Measurements from ENCODE around the gene EML3.
"Not testable (repeated sequence)": the region's sequence is repeated elsewhere in the genome, so short reads cannot be mapped to it uniquely, and the experiment has no call there.

The EML3 gene, protein sequence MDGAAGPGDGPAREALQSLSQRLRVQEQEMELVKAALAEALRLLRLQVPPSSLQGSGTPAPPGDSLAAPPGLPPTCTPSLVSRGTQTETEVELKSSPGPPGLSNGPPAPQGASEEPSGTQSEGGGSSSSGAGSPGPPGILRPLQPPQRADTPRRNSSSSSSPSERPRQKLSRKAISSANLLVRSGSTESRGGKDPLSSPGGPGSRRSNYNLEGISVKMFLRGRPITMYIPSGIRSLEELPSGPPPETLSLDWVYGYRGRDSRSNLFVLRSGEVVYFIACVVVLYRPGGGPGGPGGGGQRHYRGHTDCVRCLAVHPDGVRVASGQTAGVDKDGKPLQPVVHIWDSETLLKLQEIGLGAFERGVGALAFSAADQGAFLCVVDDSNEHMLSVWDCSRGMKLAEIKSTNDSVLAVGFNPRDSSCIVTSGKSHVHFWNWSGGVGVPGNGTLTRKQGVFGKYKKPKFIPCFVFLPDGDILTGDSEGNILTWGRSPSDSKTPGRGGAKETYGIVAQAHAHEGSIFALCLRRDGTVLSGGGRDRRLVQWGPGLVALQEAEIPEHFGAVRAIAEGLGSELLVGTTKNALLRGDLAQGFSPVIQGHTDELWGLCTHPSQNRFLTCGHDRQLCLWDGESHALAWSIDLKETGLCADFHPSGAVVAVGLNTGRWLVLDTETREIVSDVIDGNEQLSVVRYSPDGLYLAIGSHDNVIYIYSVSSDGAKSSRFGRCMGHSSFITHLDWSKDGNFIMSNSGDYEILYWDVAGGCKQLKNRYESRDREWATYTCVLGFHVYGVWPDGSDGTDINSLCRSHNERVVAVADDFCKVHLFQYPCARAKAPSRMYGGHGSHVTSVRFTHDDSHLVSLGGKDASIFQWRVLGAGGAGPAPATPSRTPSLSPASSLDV

DNA sequence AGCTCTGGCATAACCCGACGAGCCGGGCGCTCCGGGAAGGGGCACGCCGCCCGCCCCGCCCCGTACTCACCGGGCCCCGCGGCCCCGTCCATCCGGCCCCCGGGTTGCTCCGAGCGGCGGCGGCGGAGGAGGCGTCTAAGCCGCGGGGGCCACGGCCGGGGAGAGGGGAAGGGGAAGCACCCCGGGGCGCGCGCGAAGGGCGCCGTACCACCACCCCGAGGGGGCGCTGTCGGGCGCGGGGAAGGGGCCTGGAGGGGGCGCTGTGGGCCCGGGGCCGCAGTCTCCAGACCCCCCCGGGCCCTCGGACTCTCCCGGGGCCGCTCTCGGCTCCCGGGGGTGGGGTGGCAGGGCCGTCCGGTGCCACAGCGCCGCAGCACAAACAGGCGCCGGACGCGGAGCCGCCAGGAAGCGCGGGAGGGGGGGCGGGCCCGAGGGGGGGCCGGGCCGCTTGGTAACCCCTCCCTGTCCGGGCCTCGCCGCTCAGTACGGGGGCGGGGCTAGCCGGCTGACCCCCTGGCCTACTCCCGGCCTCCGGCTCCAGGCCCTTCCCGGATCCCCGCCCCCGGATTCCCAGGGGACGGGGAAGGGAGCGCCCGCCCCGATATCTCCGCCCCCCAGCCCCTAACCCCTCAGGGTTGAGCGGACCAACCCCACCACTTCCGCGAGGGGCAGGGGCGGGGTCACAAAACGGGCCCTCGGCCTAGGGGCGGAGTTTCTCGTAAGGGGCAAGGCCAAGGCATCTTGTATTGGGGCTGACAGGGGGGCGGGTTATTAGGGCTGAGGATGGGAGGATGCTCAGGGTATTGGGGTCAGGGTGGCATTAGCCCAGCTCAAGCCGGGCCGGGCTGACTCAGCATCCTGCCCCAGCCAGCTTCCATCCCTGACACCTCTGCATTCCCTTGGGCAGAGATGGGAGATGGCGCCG, at the start of gene EML3, which contains the start of gene ROM1:
TSS of gene EML3 (minus strand) at position 410 of the 925 bp plus-strand sequence. CDS start at position 92, 318 bp downstream.
TSS of gene ROM1 (plus strand) at position 892 of the 925 bp plus-strand sequence. CDS start at position 917, 25 bp downstream.
- peak; percentile 81 to 84 for DNase-seq (ENCODE audit: low read depth in 2 of 2)

DNA sequence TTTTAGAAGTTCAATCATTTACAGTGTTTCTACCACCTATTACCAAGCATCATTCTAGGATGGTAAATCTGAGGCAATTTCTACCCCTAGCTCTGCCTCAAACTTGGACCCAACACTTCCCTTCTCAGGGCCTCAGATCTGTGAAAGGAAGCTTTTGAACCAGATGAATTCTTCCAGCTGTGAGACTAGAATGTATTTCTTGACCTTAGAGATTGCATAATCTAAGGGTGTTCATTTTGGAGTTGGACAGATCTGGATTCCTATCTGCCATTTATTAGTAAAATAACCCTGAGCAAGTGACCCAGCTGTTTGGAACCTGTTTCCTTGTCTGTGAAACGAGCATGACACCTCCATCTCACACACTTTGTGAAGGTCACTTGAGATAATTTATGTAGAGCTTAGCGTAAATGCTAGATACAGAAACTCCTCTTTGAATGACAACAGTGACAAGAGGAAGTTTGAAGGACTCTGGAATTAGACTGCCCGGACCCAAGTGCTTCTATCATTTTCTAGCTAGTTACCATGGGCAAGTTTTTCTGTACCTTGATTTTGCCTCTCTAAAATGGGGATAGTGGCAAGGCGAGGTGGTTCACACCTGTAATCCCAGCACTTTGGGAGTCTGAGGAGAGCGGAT, 44.3 kb upstream of the EML3 start:
- no peak for DNase-seq (ENCODE audit: low read depth in 2 of 2)

DNA sequence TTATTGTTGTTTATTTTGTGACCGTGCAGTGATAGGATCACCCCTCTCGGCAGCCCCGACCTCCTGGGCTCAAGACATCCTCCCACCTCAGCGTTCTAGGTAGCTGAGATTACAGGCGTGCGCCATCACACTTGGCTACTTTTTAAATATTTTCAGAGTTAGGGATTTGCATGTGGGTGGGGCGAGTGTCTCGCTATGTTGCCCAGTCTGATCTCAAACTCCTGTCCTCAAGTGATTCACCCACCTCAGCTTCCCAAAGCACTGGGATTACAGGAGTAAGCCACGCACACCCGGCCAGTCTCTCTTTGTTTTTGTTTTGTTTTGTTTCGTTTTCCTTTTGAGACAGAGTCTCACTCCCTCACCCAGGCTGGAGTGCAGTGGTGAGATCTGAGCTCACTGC, 41.7 kb upstream of the EML3 start:
- DNase-seq (ENCODE audit: low read depth in 2 of 2) = no peak

DNA sequence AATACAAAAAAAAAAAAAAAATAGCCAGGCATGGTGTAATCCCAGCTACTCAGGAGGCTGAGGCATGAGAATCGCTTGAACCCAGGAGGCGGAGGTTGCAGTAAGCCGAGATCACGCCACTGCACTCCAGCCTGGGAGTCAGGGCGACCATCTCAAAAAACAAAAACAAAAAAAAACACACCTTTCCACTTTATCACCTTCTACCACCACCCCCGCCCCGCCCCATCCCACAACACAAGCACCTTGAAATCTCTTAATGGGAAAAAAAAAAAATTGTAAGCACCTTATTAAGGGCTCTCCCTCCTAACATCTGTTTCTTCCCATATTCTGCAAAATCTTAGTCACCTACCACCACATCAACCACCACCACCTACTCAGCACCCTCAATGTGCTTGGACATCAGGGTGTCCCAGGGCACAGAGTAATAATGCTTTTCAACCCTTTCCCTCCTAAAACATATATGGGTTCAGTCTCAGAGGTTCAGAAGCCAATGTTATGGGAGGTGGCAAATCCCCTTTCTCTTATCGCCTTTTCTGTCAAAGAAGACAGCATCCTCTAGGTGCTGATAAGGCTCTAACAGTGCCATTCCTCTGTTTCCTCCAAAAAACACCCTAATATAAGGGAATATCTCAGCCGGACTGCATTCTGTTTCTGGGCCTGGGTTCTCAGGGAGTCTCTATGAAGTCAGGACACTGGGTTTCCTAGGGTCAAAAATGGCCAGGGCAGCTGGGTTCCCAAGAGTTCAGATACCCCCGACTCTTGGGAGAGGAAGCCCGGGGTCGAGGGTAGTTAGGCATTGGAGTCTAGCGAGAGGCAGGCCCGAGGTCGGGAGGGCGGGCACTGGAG, 39.8 kb upstream of the EML3 start:
- no peak for DNase-seq (ENCODE audit: low read depth in 2 of 2)

DNA sequence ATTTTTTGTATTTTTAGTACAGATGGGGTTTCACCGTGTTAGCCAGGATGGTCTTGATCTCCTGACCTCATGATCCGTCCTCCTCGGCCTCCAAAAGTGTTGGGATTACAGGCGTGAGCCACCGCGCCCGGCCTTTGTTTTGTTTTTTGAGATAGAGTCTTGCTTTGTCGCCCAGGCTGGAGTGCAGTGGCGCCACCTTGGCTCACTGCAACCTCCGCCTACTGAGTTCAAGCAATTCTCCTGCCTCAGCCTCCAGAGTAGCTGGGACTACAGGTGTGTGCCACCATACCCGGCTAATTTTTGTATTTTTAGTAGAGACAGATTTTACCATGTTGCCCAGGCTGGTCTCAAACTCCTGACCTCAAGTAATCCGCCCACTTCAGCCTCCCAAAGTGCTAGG, 37.7 kb upstream of the EML3 start:
- DNase-seq (ENCODE audit: low read depth in 2 of 2) = not testable (repeated sequence)

DNA sequence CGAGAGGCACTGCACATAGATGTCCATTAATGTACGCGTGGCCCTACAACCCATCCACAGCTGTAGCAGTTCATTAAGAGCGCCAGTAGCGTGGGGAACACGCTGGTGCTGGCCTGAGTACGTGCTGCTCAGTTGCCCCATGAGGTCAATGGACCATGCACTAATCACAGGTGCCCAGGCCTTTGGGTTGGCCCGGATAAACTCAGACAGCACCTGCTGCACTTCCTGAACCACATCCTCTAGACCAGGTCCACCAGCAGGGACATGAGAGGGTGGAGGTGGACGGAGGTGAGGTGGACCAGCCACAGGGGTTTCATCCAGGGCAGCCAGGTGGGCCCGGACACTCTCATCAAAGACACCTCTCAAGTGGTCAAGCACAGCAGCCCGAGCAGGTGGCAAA, 36.9 kb upstream of the EML3 start:
- no peak for DNase-seq (ENCODE audit: low read depth in 2 of 2)

DNA sequence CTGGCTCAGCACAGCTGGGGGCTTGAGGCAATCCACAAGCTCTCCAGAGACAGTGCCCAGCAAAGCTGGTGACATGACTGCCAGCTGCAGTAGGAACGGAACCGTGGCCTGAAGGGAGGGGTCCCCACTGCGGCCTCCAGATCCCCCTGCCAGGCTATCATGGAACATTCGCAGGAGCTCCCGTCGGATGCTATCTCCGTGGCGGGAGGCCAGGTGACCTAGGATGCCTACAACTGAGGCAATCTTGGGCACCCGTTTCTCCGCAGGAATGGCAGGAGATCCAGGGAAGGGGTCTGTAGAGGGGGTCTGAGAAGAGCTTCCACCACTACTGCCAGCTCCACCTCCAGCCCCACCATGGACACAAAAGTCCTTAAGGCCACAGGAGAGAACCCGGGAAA, 36.4 kb upstream of the EML3 start:
- no peak for DNase-seq (ENCODE audit: low read depth in 2 of 2)

DNA sequence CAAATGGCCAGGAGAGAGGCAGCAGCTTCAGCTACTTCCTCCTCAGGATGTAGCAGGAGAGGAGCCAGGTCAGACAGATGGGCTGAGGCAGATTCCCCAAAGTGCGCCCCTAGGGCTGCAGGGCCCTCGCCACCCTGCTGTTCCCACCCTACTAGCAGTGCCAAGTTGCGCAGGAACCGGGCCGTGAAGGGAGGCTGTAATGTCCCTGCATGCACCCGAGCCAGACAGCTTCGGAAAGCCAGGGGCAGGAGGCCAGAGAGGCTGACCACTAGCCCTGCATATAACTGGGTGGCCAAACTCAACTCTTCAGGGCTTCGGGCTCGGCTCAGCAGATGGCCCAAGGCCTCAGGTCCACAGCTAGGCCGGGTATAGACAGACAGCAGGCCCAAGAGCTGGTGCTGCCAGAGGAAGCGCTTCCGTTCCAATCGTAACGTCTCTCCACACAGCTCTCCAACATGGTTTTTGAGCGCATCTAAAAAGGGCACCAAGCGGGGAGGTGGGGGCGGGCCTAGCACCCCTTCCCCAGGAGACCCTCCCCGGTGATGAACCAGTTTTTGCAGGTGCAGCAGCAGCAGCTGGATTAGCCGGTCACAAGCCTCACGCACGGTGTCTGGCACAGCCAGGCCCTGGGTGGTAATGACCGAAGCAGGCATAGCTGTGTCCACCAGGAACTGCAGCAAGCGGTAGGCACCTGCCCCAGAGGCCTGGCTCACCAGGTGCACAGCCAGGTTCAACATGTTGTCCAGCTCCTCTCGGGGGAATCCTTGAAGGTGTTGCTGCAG, 35.8 kb upstream of the EML3 start:
- no peak for DNase-seq (ENCODE audit: low read depth in 2 of 2)

DNA sequence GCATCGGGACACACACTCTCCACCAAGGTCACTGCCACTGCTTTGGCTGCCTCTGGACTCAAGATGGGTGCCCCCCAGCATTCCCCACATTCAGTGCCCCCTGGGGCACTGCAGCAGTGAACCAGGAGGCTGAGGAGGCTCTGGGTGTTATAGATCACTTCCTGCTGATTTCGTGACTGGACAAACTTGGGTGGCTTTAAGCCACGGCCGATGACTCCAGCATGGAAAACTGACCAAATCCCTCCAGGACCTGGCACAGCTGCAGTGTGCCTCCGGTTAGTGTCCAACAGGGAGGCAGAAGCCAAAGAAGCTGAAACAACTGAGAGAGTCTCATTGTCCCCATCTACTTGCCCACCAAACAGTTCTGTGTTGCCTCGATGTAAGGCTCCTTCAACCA, 35.0 kb upstream of the EML3 start:
- no peak for DNase-seq (ENCODE audit: low read depth in 2 of 2)

DNA sequence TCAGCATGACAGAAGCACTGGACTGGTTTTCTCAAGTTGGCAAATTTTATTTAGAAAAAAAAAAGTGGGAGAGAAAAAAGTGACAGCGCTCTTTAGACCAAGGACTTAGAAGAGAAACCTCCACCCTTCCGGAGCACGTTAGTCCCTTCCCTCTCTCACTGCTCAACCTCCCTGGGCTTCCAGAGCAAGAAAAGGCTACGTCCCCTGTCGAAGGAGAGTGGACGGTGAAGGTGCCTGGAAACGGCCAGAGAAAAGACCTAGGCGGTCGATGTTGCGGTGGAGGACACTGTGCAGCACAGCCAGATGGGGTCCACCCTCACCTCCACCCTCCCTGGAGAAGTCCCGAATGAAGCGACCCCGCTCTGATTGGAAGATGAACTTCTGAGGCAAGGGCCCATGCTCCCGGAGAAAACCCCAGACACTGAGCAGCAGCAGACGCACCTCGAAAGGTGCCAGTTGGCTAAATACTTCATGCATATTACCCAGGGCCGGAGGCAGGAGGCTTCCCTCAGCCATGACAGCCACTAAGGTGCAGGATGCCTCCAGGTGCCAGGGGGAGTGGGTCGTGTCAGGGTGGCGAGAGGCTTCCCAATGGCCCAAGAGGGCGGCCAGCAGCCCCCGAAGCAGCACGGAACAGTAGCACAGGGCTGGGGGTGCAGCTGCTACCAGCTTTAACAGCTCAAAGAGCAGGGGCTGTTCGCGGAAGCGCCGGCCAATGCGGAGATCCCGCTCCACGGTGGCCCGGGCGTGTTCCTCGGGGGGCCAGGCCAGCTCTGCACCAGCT, 34.4 kb upstream of the EML3 start:
- DNase-seq (ENCODE audit: low read depth in 2 of 2) = no peak

DNA sequence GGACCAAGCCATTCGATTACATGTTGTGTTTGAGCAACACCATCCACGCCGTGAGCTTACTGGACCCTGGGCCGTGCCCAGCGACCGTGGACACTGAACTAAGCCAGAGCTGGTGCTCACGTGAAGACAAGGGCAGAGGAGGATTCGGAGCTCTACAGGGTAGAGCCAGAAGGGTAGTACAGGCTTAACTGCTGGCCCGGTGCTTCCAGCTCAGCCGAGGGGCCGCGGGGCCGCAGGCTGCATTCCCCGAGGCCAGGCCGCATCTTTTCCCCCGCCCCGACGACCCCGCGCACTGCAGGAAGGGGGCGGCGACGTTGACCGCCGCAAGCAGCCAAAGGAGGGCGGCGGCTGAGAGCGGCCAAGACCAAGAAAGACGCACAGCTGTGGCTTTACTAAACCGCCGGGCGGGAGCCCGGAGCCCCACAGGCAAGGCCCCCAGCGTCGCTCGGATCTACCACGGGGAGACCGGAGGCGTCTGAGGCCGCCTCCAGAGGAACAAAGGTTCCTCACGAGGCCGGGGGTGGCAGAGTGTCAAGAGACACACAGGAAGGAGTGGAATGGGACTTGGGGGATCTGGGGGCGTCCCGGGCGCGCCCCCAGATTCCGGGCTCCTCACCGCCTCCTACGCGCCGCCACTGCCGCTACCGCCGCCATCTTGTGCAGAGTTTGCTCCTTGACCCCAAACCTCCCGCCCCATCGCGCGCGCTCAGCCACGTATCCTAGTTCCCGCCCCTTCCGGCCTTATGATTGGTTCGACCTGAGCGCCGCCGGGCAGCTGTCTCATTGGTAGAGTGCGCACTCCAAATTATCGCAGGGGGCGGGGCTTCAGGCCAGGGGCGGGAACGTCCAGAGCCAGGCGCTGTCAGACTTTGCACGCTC, 33.6 kb upstream of the EML3 start, which contains the start of gene GANAB:
TSS of gene GANAB (minus strand) at position 668 of the 879 bp plus-strand sequence. CDS start at position 654, 14 bp downstream.
- peak; percentile 99 for DNase-seq (ENCODE audit: low read depth in 2 of 2)

DNA sequence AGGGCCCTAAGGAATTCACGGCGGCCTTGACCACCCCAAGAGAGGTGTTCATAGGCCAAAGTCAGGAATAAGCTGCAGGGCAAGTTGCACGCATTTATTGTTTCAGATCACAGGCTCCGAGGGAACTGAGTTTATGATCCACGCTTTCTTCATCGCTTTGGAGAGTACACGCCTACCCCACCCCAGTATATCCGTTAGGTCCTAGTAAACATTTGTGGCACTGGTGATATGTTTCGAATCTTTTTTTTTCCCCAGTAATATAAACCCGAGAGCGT, 33.0 kb upstream of the EML3 start:
- no peak for DNase-seq (ENCODE audit: low read depth in 2 of 2)

DNA sequence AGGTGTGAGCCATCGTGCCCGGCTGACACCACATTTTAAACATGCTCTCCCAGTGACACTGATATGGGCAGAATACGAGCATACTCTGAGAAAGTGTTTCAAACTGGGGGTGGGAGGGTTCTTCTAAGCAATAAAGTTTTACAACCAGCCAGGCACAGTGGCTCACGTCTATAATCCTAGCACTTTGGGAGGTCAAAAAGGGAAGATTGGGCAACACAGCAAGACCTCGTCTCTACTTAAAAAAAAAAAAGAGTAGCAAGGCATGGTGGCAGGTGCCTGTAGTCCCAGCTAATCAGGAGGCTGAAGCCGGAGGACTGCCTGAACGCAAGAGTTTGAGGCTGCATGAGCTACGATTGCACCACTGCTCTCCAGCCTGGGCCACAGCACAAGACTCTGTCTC, 31.6 kb upstream of the EML3 start:
- no peak for DNase-seq (ENCODE audit: low read depth in 2 of 2)

DNA sequence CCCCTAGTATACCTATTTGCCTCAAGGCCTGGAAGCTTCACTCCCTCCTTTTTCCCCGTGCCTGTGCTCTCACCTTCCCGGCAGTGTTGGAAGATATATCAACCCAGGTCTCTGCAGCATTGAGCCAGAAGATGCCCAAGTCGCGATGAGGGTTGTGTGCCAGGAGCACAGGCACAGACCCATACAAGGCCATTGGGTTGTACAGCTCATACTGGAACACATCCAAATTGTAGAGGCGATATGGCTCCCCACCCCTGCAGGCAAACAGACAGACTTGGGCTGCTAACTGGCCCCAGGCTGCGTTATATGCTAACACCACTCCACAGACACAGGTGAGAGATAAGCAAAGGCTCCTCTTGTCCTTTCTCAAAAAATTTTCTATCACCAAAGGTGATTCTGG, 19.9 kb upstream of the EML3 start:
- no peak for DNase-seq (ENCODE audit: low read depth in 2 of 2)

DNA sequence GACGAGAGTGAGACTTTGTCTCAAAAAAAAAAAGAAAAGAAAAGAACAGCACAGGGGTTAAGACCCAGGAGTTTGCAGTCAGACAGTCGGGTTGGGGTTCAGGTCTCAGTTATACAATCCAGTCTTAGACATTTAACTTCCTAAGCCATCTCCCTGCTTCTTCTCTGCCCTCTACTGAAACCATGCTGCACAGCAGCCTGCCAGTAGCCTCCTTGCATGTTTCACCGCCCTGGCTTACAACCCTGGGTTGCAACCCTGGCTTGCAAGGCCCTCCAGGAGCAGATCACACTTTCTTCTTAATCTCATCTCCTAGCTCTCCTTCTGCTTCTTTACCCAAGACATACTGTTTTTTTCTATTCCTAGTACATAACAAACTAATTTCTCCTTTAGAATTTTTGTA, 15.1 kb upstream of the EML3 start:
- no peak for DNase-seq (ENCODE audit: low read depth in 2 of 2)

DNA sequence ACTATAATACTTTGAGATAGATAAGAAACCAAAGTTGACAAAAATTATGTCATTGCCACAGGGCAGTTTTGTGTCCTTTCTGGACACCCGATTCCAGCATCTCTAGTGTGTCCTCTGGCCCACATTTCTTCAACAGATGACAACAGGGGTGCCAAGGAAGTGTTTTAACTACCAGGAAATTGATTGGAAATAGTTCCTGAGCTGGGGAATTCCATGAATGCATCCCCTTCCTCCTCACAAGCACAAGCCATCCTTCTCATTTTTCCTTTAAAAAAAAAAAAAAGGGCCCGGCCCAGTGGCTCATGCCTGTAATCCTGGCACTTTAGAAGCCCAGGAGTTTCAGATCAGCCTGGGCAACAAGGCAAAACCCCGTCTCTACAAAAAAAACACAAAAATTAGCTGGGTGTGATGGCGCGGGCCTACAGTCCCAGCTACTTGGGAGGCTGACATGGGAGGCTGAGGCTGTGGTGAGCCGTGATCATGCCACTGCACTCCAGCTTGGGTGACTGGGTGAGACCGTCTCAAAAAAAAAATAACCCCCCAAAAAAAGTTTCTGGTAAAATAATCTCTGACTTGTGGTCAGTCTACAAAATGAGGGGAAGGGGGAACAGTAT, 10.0 kb upstream of the EML3 start:
- no peak for DNase-seq (ENCODE audit: low read depth in 2 of 2)

Data from stimulated activated CD8-positive, alpha-beta memory T cell treated with anti-CD3 and anti-CD28 coated beads, Interleukin-7, amount 100 ng/mL, for 4 hours (primary cell).